ENCODE measurements around the gene OR2W3.

OR2W3 gene

GRCh38 chr1:247923941-247924340 is 28.6 kb downstream of the OR2W3 start:
- no peak for DNase-seq

GRCh38 chr1:247924868-247925267 is 29.5 kb downstream of the OR2W3 start, which contains the start of gene OR2AJ1:
Gene OR2AJ1 (plus strand): TSS chr1:247924889. CDS start chr1:247933769, 8,880 bp downstream.
- DNase-seq: no peak

- DNase-seq: no peak
Measured at GRCh38 chr1:247933989-247934388, 38.6 kb downstream of the OR2W3 start.

DNA sequence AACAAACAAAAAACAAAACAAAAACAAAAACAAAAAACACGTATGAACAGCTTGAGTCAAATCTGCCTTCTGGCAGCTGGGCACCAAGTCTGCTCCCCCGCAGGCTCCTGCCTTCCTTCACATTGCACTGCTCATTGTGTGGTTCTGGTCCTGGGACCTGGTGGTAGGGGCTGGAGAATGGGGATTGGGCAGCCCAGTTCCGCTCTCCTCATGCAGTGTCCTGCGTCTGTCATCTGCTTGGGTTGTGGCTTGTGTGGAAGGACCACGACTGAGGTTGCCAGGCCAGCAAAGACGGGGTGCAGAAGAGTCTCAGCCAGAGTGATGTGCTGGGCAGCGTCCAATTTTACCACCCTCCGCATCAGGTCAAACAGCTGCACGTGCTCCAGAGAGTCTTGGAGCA is 40.4 kb downstream of the OR2W3 start:
- no peak for DNase-seq

GRCh38 chr1:247936415-247936814 is 41.0 kb downstream of the OR2W3 start:
- no peak for DNase-seq

DNA sequence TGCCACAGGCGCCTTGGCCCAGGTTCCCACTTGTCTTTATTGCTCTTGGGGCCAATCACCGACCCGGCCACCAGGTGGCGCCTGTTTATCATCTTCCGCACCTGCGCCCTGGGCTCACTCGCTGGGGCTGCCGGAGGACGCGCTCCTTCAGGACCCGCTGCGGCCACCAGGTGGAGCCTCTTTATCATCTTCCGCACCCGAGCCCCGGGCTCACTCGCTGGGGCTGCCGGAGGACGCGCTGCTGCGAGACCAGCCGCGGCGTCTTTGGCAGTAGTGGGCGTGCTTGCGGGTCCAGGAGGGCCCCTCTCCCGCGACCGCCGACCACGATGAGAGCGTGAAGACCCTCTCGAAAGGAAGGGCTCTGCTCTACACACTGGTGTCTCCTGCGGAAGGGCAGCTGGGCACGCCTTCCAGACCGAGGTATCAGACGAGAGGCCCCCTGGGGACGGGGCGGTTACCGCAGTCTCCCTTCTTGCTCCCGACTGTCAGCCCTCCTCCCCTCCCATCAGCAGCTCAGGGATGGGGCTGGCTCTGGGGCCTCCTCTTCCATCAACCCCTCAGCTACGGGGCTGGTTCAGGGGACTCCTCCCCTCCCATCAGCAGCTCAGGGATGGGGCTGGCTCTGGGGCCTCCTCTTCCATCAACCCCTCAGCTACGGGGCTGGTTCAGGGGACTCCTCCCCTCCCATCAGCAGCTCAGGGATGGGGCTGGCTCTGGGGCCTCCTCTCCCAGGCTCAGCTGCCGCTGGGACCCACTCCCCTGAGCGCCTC is 41.8 kb downstream of the OR2W3 start:
- DNase-seq: peak; percentile 71 to 89 (median 85)

GRCh38 chr1:247942624-247943023 is 47.2 kb downstream of the OR2W3 start:
- DNase-seq: no peak
